Gastroesophageal sphincter (tissue), 3 donors: ENCODE data around the gene FRMD4B.

Experiments
- POLR2A ChIP-seq, 2 donors: fragments of 450-650 bp; IDR thresholded peaks; one replicate each; pipeline ENCODE4 v1.6.1; 2017; ENCODE audit warnings: antibody characterized with exemption in 2 of 2, mild to moderate bottlenecking in 2 of 2, moderate library complexity in 1 of 2
- TF ChIP-seq, protein P1 (sequence below), 4 experiments: fragments of 200-600 bp in 2 of 4; fragments of 450-650 bp in 2 of 4; sonication (generic) in 1 of 4; IDR thresholded peaks; one replicate each; pipeline ENCODE4 v1.5.1; 2017 to 2019; ENCODE audit warnings: antibody characterized with exemption in 4 of 4, mild to moderate bottlenecking in 2 of 4, moderate library complexity in 2 of 4

DNA sequence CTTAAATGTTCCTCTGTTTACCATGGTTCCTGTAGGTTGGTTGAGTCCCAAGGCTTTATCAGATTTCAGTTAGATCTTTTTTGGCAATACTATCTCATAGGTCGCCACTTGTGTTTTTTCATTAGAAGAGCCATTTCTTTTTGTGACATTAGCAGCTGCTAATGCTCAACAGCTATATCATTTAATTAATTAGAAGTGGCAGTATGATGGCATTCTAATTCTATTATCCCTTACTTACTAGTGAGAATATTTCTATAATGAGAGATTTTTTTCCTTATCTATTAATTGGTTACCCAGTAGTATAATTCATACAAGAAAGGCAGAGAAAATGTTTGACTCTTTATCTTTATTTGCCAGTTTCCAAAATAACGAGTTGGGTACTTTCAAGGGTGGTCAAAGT, 25.2 kb downstream of the FRMD4B start:
- TF ChIP-seq, protein P1, sequence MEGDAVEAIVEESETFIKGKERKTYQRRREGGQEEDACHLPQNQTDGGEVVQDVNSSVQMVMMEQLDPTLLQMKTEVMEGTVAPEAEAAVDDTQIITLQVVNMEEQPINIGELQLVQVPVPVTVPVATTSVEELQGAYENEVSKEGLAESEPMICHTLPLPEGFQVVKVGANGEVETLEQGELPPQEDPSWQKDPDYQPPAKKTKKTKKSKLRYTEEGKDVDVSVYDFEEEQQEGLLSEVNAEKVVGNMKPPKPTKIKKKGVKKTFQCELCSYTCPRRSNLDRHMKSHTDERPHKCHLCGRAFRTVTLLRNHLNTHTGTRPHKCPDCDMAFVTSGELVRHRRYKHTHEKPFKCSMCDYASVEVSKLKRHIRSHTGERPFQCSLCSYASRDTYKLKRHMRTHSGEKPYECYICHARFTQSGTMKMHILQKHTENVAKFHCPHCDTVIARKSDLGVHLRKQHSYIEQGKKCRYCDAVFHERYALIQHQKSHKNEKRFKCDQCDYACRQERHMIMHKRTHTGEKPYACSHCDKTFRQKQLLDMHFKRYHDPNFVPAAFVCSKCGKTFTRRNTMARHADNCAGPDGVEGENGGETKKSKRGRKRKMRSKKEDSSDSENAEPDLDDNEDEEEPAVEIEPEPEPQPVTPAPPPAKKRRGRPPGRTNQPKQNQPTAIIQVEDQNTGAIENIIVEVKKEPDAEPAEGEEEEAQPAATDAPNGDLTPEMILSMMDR (IDR thresholded peaks at IDR 0.05) = no peak
- no peak for TF ChIP-seq POLR2A (IDR thresholded peaks at IDR 0.05)
